Endothelial cell of umbilical vein (primary cell): ENCODE results near the gene DEFB112. TPM values are rescaled to one million over a fixed set of nuclear protein-coding genes. Genes with fewer than 3 reads are reported as not detected.

Source experiments
- BruUV-seq: library from RNA; stranded (reverse); fragments of 400-500 nt; replicated peaks from 2 replicates; lab custom pipeline; 2021; lab: Mats Ljungman, UMichigan
- CTCF ChIA-PET: fragments of 300-600, 350-600 bp; sonication (Branson Sonifier 250); formaldehyde crosslinking; loops from one replicate; lab custom pipeline; 2021; ENCODE audit warnings: antibody characterized with exemption, inconsistent platforms; lab: Charles Lee
- POLR2A ChIA-PET: fragments of 300-600, 350-600 bp; sonication (Branson Sonifier 250); formaldehyde crosslinking; loops from one replicate; lab custom pipeline; 2021; ENCODE audit warnings: antibody characterized with exemption, inconsistent platforms; lab: Charles Lee
- DNase-seq: peaks from one replicate; pipeline ENCODE4 v3.0.0-alpha.2; 2011; ENCODE audit warnings: low read depth, low spot score
- FAIRE-seq: peaks from 2 replicates; lab custom pipeline; 2011; peaks lifted over from hg19 to GRCh38; lab: Jason Lieb, UNC
- H2AFZ ChIP-seq: 2 replicates; pipeline ENCODE4 v1.6.0; 2012; ENCODE audit warnings: low read depth, low read length, control low read depth, inconsistent platforms
- H3K27ac ChIP-seq: 2 replicates; pipeline ENCODE4 v1.5.1; 2011; ENCODE audit warnings: low read depth, mild to moderate bottlenecking, control low read depth, low read length, moderate library complexity; ENCODE audit not compliant: insufficient read depth
- H3K27me3 ChIP-seq, 2 experiments: 2 replicates each; pipeline versions ENCODE4 v1.6.0 to v1.6.1; 2011; ENCODE audit warnings: low read length in 2 of 2, mixed read lengths in 1 of 2; ENCODE audit not compliant: control insufficient read depth in 2 of 2, insufficient read depth in 2 of 2
- H3K36me3 ChIP-seq, 2 experiments: 2 replicates in 1 of 2; 3 replicates in 1 of 2; pipeline ENCODE4 v1.5.1; 2011; ENCODE audit warnings: low read length in 2 of 2, mild to moderate bottlenecking in 1 of 2, moderate library complexity in 1 of 2; ENCODE audit not compliant: control insufficient read depth in 2 of 2, insufficient read depth in 2 of 2; ENCODE audit errors: extremely low read depth in 1 of 2
- H3K4me1 ChIP-seq: 3 replicates; pipeline ENCODE4 v1.5.1; 2011; ENCODE audit warnings: mild to moderate bottlenecking, low read length; ENCODE audit not compliant: control insufficient read depth, insufficient read depth; ENCODE audit errors: extremely low read depth
- H3K4me2 ChIP-seq: 2 replicates; pipeline ENCODE4 v1.6.1; 2011; ENCODE audit warnings: low read length, control low read depth, mixed read lengths; ENCODE audit not compliant: insufficient read depth
- H3K4me3 ChIP-seq, 3 experiments: fragments of 200-600 bp in 1 of 3; sonication (generic), shearing (Covaris generic) in 1 of 3; replicated peaks in 1 of 3; 2 replicates each; pipeline ENCODE4 v1.5.1; 2011 to 2016; ENCODE audit warnings: control low read depth in 3 of 3, low read length in 3 of 3, mild to moderate bottlenecking in 2 of 3, inconsistent platforms in 1 of 3, low read depth in 1 of 3, moderate library complexity in 1 of 3; ENCODE audit not compliant: insufficient read depth in 1 of 3
- H3K79me2 ChIP-seq: 2 replicates; pipeline ENCODE4 v1.6.0; 2012; ENCODE audit warnings: low read length, inconsistent platforms; ENCODE audit not compliant: control insufficient read depth, insufficient read depth
- H3K9ac ChIP-seq: replicated peaks from 2 replicates; pipeline ENCODE3; 2011; ENCODE audit warnings: low read length, control low read depth; ENCODE audit not compliant: insufficient read depth; ENCODE audit errors: extremely low read depth
- H3K9me1 ChIP-seq: replicated peaks from 3 replicates; pipeline ENCODE4 v1.6.0; 2011; ENCODE audit warnings: mild to moderate bottlenecking, low read length; ENCODE audit not compliant: control insufficient read depth, insufficient read depth; ENCODE audit errors: extremely low read depth
- H3K9me3 ChIP-seq: replicated peaks from 2 replicates; pipeline ENCODE4 v1.5.1; 2012; ENCODE audit warnings: low read length, inconsistent platforms; ENCODE audit not compliant: control insufficient read depth, insufficient read depth
- H4K20me1 ChIP-seq: replicated peaks from 2 replicates; pipeline ENCODE3; 2011; ENCODE audit warnings: mild to moderate bottlenecking, low read length; ENCODE audit not compliant: control insufficient read depth, insufficient read depth; ENCODE audit errors: extremely low read depth
- EZH2 ChIP-seq: IDR thresholded peaks from 2 replicates; pipeline ENCODE4 v1.6.1; 2012; ENCODE audit warnings: borderline replicate concordance, low read depth, mild to moderate bottlenecking, moderate library complexity, low read length, inconsistent platforms; ENCODE audit not compliant: severe bottlenecking
- FOS ChIP-seq: IDR thresholded peaks from 2 replicates; pipeline ENCODE4 v1.6.1; 2011; ENCODE audit warnings: mild to moderate bottlenecking, low read length, moderate library complexity, borderline replicate concordance; ENCODE audit not compliant: insufficient read depth
- GATA2 ChIP-seq: IDR thresholded peaks from 2 replicates; pipeline ENCODE4 v1.7.0; 2011; ENCODE audit warnings: low read depth, mild to moderate bottlenecking, moderate library complexity, mixed read lengths, low read length; ENCODE audit not compliant: insufficient read length, insufficient read depth
- JUN ChIP-seq: IDR thresholded peaks from 2 replicates; pipeline ENCODE4 v1.6.1; 2011; ENCODE audit warnings: borderline replicate concordance, low read depth; ENCODE audit not compliant: insufficient read length, insufficient read depth
- MYC ChIP-seq: IDR thresholded peaks from one replicate; pipeline ENCODE4 v1.6.1; 2011; ENCODE audit warnings: mild to moderate bottlenecking, low read depth, low read length
- POLR2A ChIP-seq: IDR thresholded peaks from 2 replicates; pipeline ENCODE4 v1.6.1; 2012; ENCODE audit warnings: low read depth, mild to moderate bottlenecking, control low read depth, low read length
- POLR2AphosphoS5 ChIP-seq: IDR thresholded peaks from 2 replicates; pipeline ENCODE4 v1.6.1; 2012; ENCODE audit warnings: low read depth, mild to moderate bottlenecking, control low read depth, low read length, moderate library complexity; ENCODE audit not compliant: insufficient read depth
- dilution Hi-C: fragments of 300-500 bp; cut with MboI; formaldehyde crosslinking; loops from one replicate; pipeline ENCODE4 v1.15.0; 2019; ENCODE audit warnings: low sequenced_read_pairs; ENCODE audit not compliant: extremely low pct_ligation_motif_present
- intact Hi-C: fragments of 100-400 bp; cut with micrococcal nuclease; formaldehyde crosslinking; loops from one replicate; pipeline ENCODE4 v1.10.0; 2022
- polyA plus RNA-seq, 4 experiments: library from polyadenylated mRNA; depleted of rRNA in 3 of 4; stranded (reverse) in 3 of 4; unstranded in 1 of 4; fragments of >200 nt; gene quantifications; 2 replicates each; pipeline versions ENCODE4 v1.2.1 to v1.2.3, GENCODE V29; 2011 to 2012; ENCODE audit warnings: missing spikeins in 1 of 4
- total RNA-seq: library from RNA; stranded (reverse); gene quantifications from 2 replicates; pipeline ENCODE4 v1.2.3, GENCODE V29; 2021
- TF ChIP-seq, protein P1 (sequence below): IDR thresholded peaks from 2 replicates; pipeline ENCODE4 v1.6.1; 2011; ENCODE audit not compliant: insufficient read depth, insufficient read length
- TF ChIP-seq, protein P2 (sequence below), 2 donors: IDR thresholded peaks; 1 replicate in 1 of 2; 2 replicates in 1 of 2; pipeline ENCODE4 v1.5.1; 2011; ENCODE audit warnings: low read length in 2 of 2, mild to moderate bottlenecking in 2 of 2, moderate library complexity in 2 of 2, control low read depth in 1 of 2, inconsistent platforms in 1 of 2, low read depth in 1 of 2; ENCODE audit not compliant: insufficient read depth in 1 of 2; ENCODE audit errors: extremely low read depth in 1 of 2

Gene DEFB112
- total and polyA plus RNA-seq, 2 donors (not counting 3 experiments of a cell fraction or from before 2014, with no cell fraction given), result not detected

DNA sequence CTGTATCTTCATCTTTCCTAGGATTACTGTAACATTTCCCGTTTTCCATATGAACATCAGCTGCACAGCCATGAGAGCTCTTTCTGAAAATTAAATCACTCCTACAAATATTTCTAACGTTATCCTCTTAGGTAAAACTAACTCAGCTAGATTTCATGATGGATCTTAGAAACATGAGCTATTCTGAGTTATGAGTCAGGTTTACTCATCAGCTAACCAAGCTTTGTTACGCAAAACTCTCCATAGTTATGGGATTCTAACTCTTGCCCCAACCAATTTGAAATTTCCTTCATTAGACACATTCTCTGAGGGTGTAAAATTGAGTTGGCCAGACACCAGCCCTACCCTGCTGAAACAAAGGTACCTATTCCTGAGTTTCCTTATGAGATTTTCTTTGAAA is 41.9 kb downstream of the DEFB112 start:
- Histone ChIP-seq H3K27me3 (no peaks in the 10 kb centered on the region), H2AFZ (no peak overlapping the region), H4K20me1 (no peaks in the 10 kb centered on the region), H3K4me2 (no peak overlapping the region), H3K9me3 (peaks cover 2% of the 10 kb centered on the region), H3K9me1 (no peaks in the 10 kb centered on the region), H3K27ac (no peak overlapping the region), H3K79me2 (no peaks in the 10 kb centered on the region), H3K36me3 (no peaks in the 10 kb centered on the region), H3K4me1 (no peaks in the 10 kb centered on the region), H3K4me3 (no peak overlapping the region), H3K9ac (no peak overlapping the region)
- no TSS peak for BruUV-seq
- intact Hi-C loops (no loop called here), dilution Hi-C loops (no loop called here)
- POLR2A ChIA-PET, result no interaction called here
- TF ChIP-seq MYC (no peak), GATA2 (no peak), JUN (no peak), FOS (no peak), EZH2 (no peak), POLR2A (no peak), POLR2AphosphoS5 (no peak)
- TF ChIP-seq, protein P1, sequence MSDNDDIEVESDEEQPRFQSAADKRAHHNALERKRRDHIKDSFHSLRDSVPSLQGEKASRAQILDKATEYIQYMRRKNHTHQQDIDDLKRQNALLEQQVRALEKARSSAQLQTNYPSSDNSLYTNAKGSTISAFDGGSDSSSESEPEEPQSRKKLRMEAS, result no peak
- TF ChIP-seq, protein P2, sequence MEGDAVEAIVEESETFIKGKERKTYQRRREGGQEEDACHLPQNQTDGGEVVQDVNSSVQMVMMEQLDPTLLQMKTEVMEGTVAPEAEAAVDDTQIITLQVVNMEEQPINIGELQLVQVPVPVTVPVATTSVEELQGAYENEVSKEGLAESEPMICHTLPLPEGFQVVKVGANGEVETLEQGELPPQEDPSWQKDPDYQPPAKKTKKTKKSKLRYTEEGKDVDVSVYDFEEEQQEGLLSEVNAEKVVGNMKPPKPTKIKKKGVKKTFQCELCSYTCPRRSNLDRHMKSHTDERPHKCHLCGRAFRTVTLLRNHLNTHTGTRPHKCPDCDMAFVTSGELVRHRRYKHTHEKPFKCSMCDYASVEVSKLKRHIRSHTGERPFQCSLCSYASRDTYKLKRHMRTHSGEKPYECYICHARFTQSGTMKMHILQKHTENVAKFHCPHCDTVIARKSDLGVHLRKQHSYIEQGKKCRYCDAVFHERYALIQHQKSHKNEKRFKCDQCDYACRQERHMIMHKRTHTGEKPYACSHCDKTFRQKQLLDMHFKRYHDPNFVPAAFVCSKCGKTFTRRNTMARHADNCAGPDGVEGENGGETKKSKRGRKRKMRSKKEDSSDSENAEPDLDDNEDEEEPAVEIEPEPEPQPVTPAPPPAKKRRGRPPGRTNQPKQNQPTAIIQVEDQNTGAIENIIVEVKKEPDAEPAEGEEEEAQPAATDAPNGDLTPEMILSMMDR (IDR thresholded peaks at IDR 0.05; ENCODE audit: extremely low read depth in 1 of 2, insufficient read depth in 1 of 2, low read depth in 1 of 2, low read length in 2 of 2), result no peak
- CTCF ChIA-PET, result no interaction called here
- FAIRE-seq, result no peak
- DNase-seq, result no peak
